ENCODE results near the gene STX8.

Gene STX8

GRCh38 chr17:9239793-9240658 is 335.6 kb downstream of the STX8 start:
- TF ChIP-seq, protein P1, sequence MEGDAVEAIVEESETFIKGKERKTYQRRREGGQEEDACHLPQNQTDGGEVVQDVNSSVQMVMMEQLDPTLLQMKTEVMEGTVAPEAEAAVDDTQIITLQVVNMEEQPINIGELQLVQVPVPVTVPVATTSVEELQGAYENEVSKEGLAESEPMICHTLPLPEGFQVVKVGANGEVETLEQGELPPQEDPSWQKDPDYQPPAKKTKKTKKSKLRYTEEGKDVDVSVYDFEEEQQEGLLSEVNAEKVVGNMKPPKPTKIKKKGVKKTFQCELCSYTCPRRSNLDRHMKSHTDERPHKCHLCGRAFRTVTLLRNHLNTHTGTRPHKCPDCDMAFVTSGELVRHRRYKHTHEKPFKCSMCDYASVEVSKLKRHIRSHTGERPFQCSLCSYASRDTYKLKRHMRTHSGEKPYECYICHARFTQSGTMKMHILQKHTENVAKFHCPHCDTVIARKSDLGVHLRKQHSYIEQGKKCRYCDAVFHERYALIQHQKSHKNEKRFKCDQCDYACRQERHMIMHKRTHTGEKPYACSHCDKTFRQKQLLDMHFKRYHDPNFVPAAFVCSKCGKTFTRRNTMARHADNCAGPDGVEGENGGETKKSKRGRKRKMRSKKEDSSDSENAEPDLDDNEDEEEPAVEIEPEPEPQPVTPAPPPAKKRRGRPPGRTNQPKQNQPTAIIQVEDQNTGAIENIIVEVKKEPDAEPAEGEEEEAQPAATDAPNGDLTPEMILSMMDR (IDR thresholded peaks at IDR 0.05; ENCODE audit: low read depth, low read length), result no peak
- H3K4me3 ChIP-seq (ENCODE audit: low read depth, low read length), result peak overlapping the region; percentile 51

DNA sequence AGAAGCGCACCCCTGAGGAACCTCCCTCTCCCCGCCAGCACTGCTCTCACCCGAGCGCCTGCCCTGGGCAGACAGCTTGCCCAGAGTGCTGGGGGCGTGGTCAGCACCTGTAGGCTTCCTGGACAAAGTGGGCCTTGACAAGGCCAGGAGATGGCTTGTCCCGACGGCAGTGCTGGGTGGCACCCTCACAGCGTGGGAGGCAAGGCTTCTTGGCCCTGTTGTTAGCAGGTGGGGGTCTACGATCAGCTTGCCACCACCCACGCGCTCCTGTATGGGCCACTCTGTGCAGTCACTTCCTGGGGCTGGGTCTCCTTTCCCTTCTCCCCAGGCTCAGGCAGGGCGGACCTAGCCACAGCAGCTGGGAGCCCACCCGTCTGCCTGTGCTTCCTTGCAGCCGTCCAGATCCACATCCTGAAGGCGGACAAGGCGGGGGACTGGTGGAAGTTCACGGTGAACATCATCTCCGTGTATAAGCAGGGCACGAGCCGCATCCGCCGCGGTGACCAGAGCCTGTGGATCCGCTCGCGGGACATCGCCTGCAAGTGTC is 336.3 kb downstream of the STX8 start:
- peak overlapping the region; percentile 37 for H3K4me3 ChIP-seq (ENCODE audit: low read depth, low read length)

GRCh38 chr17:9238340-9239245 is 337.0 kb downstream of the STX8 start:
- TF ChIP-seq, protein P1 (IDR thresholded peaks at IDR 0.05; ENCODE audit: low read depth, low read length), result no peak
- no peak overlapping the region for H3K4me3 ChIP-seq (ENCODE audit: low read depth, low read length)

More for the DNA sequence above, 336.3 kb downstream of the STX8 start:
- TF ChIP-seq, protein P1 (IDR thresholded peaks at IDR 0.05; ENCODE audit: low read depth, low read length), result no peak

GRCh38 chr17:9237661-9238301 is 337.8 kb downstream of the STX8 start:
- no peak overlapping the region for H3K4me3 ChIP-seq (ENCODE audit: low read depth, low read length)
- TF ChIP-seq, protein P1 (IDR thresholded peaks at IDR 0.05; ENCODE audit: low read depth, low read length), result no peak

- H3K4me3 ChIP-seq (ENCODE audit: low read depth, low read length), result no peak overlapping the region
- TF ChIP-seq, protein P1 (IDR thresholded peaks at IDR 0.05; ENCODE audit: low read depth, low read length), result no peak
Measured at GRCh38 chr17:9237053-9237410, 338.6 kb downstream of the STX8 start.

- no peak overlapping the region for H3K4me3 ChIP-seq (ENCODE audit: low read depth, low read length)
- TF ChIP-seq, protein P1 (IDR thresholded peaks at IDR 0.05; ENCODE audit: low read depth, low read length), result no peak
Measured at GRCh38 chr17:9236286-9237052, 339.2 kb downstream of the STX8 start.
